GM18867 (cell line): ENCODE results near the gene TGIF2.
"Not testable (repeated sequence)": the region's sequence is repeated elsewhere in the genome, so short reads cannot be mapped to it uniquely, and the experiment has no call there.

Source experiments
- ATAC-seq: cut with Tn5 transposase; IDR thresholded peaks from one replicate; pipeline ENCODE4 v1.9.1; 2021; ENCODE audit warnings: mild to moderate bottlenecking, moderate library complexity; ENCODE audit not compliant: unreplicated experiment

Gene TGIF2

GRCh38 chr20:36576081-36576445 is 2.7 kb downstream of the TGIF2 start:
- ATAC-seq: no peak

DNA sequence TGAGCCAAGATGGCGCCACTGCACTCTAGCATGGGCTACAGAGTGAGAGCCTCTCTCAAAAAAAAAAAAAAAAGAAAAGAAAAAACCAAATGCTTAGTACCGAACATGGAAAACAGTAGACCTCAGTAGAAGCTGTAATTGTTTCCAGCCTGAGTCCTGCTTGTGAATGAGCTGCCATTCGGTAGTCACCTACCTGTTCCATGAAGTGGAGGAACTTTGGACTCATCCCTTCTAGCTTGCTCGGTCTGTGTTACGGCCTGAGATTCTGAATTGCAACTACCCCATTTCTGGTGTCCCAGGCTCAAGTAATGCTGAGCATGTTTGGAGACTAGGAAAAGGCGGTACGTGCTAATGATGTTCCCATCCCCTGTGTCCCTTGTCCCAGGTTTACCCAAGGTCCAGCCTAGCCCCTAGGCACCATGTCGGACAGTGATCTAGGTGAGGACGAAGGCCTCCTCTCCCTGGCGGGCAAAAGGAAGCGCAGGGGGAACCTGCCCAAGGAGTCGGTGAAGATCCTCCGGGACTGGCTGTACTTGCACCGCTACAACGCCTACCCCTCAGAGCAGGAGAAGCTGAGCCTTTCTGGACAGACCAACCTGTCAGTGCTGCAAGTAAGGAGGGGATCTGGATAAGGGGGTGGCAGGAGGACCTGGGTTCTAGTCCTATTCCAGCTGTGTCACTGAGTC is 5.1 kb downstream of the TGIF2 start:
- no peak for ATAC-seq

DNA sequence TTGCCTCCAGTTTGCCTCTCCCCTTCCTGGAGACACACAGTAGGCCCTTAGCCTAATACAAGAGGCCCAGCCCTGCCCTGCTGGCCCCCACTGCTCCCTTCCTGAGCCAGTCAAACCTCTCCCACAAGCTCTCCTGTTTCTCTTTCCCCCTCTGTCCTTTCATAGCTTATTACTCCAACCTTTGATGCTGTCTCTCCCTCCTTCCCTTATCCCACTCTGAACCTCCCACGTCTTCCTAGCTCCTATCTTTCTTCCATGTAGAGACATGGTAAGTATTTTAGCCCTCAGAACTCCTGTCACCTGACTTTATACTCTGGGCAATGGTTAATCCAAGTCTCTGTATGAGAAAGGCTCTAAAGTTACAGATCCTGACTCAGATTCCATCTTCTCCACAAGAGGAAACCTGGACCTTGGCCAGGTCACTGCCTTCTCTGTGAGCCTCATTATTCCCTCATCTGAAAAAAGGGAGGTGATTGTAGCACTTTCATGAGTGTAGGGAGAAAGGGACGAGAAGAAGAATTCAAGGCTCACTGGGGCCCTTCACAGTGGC is 6.7 kb downstream of the TGIF2 start:
- ATAC-seq: no peak

GRCh38 chr20:36582322-36582721 is 8.9 kb downstream of the TGIF2 start:
- no peak for ATAC-seq

GRCh38 chr20:36582821-36583220 is 9.4 kb downstream of the TGIF2 start:
- ATAC-seq: no peak

- no peak for ATAC-seq
Observed at GRCh38 chr20:36584018-36584481, 10.7 kb downstream of the TGIF2 start.

DNA sequence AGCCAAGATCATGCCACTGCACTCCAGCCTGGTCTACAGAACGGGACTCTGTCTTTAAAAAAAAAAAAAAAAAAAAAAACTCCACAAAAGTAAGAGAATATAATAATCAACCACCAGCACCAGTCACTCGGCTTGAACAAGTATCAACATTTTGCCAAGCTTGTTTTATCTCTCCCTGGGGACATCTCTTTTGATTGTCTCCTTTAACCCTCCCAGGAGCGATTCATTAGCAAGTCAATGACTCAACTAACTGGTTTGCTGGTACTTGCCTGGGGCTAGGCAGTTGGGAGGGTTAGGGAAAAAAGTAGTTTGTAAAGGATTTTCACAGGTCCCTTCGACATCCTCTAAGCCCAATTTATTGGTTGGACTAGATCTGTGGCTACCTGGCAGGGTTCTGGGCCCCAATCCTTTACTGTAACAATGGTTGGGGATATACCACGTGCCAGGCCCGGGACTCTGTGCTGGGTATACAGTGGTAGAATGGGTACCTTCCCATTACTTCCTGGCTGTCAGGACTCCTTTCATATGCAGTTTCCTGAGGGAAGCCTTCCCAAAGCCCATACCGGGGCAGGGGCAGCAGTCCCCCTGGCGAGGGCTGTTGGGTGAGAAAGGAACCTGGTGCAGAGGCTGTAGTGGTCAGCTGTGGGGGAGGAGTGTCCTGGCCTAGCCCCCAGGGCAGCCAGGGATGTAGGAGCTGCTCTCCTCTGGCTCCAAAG is 12.2 kb downstream of the TGIF2 start:
- no peak for ATAC-seq

- no peak for ATAC-seq
Observed at GRCh38 chr20:36587388-36588070, 14.1 kb downstream of the TGIF2 start.

DNA sequence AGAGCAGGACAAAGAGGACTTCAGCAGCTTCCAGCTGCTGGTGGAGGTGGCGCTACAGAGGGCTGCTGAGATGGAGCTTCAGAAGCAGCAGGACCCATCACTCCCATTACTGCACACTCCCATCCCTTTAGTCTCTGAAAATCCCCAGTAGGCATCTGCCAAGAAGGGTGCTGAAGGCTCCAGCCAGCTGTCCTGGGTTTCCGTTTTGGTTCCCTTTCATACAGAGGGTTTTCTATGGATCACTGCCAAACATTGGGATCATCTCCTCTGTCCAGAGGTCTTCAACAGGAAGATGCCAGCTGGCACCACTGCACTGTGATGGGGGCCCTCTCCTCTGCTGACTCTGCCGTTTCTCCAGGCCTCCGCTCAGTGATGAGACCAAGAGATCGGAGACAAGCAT is 17.9 kb downstream of the TGIF2 start:
- no peak for ATAC-seq

DNA sequence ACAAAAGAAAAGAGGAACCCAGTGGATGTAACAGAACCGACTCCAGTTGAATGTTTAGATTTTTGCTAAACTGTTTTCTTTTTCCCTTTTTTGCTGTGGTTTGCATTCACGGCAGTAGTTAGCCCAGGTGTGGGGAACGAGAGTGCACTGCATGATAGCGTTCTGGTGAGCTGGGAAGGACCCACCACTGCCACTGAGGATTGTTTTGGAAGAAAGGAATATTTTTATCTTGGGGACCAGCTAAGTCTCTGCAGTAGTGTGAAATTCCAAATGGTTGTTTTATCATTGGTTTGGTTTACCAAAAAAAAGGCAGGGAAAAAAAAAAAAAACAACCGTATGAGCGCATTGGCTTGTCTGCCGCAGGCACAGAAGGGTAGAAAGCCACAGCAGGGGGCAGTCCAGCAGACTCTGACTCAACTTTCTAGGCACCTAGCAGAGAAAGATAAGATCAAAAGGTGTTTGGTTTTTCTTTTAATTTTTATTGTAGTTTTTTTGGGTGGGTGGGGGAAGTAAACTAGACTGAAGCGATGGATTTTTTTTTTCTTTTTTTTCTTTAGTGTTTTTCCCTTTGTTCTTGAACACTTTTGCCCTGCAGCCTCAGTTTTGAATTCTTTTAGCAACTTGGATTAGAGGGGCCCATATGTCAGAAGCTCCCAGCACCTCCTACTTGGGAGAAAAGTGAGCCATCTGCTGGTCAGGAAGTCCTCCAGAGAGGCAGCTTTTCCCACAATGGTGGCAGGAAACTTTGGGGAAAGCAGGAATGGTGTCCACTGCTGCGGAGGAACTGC is 18.7 kb downstream of the TGIF2 start:
- ATAC-seq: no peak

DNA sequence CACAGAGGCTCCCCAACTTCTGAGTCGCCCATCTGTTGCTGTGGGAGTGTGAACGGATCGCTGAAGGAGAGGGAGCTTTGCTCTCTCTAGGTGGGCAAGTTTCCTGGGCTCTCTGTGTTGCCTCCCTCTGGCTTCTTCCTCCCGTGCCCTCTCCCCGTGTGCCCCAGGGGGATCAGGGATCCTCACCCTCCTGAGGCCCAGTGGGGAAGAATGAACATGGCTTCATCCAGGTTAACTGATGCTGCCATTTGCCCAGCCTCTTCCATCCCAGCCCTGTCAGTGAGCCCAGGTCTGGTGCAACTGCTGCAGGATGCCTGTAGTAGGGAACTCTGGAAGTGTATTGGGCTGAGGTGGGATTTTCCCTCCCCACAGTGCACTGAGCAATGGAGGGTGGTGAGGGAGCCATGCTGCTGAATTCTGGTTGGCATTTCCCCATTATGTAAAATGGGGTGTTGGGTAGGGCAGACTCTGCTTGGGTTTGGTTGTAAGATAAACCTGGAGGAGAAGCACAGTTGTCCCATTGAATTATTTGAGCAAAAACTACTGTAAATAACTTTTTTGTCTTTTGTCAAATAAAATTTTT is 20.0 kb downstream of the TGIF2 start:
- ATAC-seq: no peak

DNA sequence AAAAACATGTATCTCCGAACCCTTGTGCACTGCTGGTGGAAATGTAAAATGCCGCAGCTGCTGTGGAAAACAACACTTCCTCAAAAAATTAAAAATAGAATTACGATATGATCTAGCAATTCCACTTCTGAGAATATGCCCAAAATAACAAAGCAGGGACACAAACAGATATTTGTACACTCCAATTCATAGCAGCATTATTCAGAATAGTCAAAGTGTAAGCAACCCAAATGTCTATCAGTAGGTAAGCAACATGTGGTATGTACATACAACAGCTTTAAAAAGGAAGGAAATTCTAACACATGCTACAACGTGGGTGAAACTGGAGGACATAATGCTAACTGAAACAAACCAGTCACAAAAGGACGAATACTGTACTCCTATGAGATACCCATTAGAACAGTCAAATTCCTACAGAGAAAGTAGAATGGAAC is 26.5 kb downstream of the TGIF2 start:
- no peak for ATAC-seq

DNA sequence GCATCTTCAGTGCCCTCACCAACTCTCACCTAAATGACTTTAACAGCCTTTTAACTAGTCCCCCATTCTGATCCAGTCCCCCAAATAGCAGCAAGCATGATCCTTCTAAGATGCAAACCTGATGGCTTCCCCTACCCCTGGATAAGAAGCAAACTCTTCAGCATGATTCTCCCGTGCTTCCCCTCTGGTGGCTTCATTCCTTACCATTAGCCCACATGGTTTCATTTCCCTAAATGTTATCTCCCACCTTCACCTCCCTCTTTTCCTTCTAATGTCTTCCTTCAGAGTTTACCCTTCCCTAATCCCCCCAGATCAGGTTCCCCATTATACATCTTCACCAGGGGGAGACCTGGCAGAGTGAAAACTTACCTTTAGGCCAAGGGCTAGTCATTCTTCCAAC is 28.1 kb downstream of the TGIF2 start:
- ATAC-seq: no peak

- ATAC-seq: peak; percentile 24
Observed at GRCh38 chr20:36604952-36605398, 31.6 kb downstream of the TGIF2 start.

DNA sequence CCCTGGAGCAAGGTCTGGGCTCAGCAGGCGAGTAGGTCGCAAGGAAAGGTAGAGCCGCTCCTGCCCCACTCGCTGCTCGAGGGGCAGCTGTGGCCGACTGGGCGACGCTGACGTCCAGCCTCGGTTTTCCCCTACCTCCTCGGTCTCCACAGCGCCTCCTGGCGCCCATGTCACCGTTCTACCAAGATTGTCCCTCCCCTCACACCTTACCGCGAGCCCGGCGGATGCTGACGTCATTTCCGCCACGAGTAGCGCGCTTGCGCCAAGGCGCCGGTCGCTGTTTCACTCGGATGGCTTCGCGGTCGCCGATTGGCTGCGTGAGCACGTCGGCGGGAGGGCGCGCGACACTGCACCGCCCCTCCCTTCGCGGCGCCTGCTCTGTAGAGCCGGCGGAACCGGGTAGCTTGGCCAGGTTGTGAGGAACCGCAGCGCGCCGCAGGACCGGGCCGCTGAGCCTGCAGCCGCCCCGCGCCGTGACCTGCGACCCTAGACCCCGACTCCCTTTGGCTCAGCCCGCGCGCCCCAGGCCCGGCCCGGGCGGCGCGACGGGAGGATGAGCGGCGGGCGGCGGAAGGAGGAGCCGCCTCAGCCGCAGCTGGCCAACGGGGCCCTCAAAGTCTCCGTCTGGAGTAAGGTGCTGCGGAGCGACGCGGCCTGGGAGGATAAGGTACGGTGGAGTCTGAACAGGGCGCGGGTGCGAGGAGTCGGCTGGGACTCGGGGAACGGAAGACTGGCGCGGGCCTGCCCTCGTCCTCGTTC is 32.2 kb downstream of the TGIF2 start, which contains the start of gene RAB5IF:
TSS of gene RAB5IF (plus strand) at position 381 of the 759 bp plus-strand sequence. CDS start at position 554, 173 bp downstream.
- peak; percentile 82 for ATAC-seq

DNA sequence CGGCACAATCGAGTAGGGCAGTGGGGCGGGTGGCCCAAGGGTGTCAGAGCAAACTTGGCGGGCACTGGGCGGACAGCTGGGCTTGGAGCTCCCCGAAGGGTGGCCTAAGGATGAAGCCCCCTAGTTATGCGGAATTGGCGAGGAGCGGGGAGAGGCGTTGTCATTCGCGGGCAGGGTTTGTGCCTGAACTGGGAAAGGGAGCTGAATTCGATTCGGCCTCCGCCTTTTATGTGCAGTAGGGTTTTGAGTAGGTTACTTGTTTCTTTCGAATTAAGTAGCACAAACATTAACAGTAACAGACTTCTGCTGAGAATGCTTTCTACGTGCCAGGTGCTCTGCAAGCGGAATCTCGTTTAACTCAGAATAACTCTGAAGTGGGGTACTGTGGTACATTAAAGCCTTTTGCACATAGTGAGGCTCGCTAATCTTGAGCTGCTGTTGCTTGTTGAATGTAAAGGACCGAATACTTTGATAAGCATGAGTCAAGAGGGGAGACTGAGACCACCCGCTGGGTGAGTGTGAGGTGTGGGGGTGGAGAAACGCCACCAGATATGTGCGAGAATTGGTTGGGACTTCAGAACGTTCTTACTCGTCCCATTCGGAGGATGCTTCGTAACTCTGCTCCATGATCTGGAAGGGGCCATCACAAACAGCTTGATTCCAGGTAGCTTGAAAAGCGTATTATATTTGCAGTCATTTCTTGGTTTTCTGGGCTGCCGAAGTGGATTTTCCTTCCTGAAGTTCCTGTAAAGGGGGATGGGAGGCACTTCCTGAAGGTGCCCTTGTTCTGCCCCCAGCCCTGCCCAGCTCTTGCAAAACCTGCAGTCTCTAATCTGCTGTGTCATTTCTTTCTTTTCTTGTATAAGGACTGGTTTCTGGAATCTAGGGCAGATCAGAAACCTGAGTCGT is 33.0 kb downstream of the TGIF2 start:
- ATAC-seq: no peak

GRCh38 chr20:36607586-36608387 is 34.4 kb downstream of the TGIF2 start:
- ATAC-seq: no peak

DNA sequence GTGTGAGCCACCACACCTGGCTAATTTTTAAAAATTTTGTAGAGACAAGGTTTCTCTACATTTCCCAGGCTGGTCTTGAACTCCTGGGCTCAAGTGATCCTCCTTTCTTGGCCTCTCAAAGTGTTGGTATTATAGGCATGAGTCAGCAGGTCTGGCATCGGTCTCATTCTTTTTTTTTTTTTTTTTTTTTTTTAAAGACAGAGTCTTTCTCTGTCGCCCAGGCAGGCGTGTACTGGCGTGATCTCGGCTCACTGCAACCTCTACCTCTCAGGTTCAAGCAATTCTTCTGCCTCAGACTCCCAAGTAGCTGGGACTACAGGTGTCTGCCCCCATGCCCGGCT is 35.0 kb downstream of the TGIF2 start:
- not testable (repeated sequence) for ATAC-seq
